ENCODE measurements around the gene ASIC2.

Gene ASIC2

GRCh38 chr17:33261820-33262219 lies 31.3 kb downstream of the ASIC2 start:
- H3K9me3 ChIP-seq (ENCODE audit: control insufficient read depth in 5 of 5, low read length in 5 of 5), result no peaks in the 10 kb centered on the region
- no peaks in the 10 kb centered on the region for H3K36me3 ChIP-seq (ENCODE audit: control insufficient read depth in 5 of 5, insufficient read depth in 5 of 5, low read length in 5 of 5)
- H3K4me3 ChIP-seq (ENCODE audit: low read depth in 1 of 5, low read length in 5 of 5), result no peak overlapping the region
- no peak overlapping the region for H3K9ac ChIP-seq (ENCODE audit: low read length in 5 of 5)
- H3K27me3 ChIP-seq (ENCODE audit: control insufficient read depth in 5 of 5, insufficient read depth in 4 of 5, low read length in 5 of 5), result peaks cover 3 to 23% (median 9%) of the 10 kb centered on the region in 5 donors
- no peak overlapping the region for H3K27ac ChIP-seq (ENCODE audit: low read depth, low read length)
- no peaks in the 10 kb centered on the region for H3K4me1 ChIP-seq (ENCODE audit: control insufficient read depth in 5 of 5, insufficient read depth in 5 of 5, low read length in 5 of 5)

GRCh38 chr17:33260638-33261037 lies 32.5 kb downstream of the ASIC2 start:
- H3K36me3 ChIP-seq (ENCODE audit: control insufficient read depth in 5 of 5, insufficient read depth in 5 of 5, low read length in 5 of 5), result no peaks in the 10 kb centered on the region
- no peak overlapping the region for H3K27ac ChIP-seq (ENCODE audit: low read depth, low read length)
- no peak overlapping the region for H3K4me3 ChIP-seq (ENCODE audit: low read depth in 1 of 5, low read length in 5 of 5)
- H3K9ac ChIP-seq (ENCODE audit: low read length in 5 of 5), result no peak overlapping the region
- no peaks in the 10 kb centered on the region for H3K9me3 ChIP-seq (ENCODE audit: control insufficient read depth in 5 of 5, low read length in 5 of 5)
- peaks cover 0 to 23% (median 8%) of the 10 kb centered on the region in 5 donors for H3K27me3 ChIP-seq (ENCODE audit: control insufficient read depth in 5 of 5, insufficient read depth in 4 of 5, low read length in 5 of 5)
- no peaks in the 10 kb centered on the region for H3K4me1 ChIP-seq (ENCODE audit: control insufficient read depth in 5 of 5, insufficient read depth in 5 of 5, low read length in 5 of 5)

GRCh38 chr17:33258296-33258695 lies 34.8 kb downstream of the ASIC2 start:
- no peaks in the 10 kb centered on the region for H3K4me1 ChIP-seq (ENCODE audit: control insufficient read depth in 5 of 5, insufficient read depth in 5 of 5, low read length in 5 of 5)
- H3K27ac ChIP-seq (ENCODE audit: low read depth, low read length), result no peak overlapping the region
- no peak overlapping the region for H3K9ac ChIP-seq (ENCODE audit: low read length in 5 of 5)
- H3K4me3 ChIP-seq (ENCODE audit: low read depth in 1 of 5, low read length in 5 of 5), result no peak overlapping the region
- peaks cover 0 to 23% (median 7%) of the 10 kb centered on the region in 5 donors for H3K27me3 ChIP-seq (ENCODE audit: control insufficient read depth in 5 of 5, insufficient read depth in 4 of 5, low read length in 5 of 5)
- H3K36me3 ChIP-seq (ENCODE audit: control insufficient read depth in 5 of 5, insufficient read depth in 5 of 5, low read length in 5 of 5), result no peaks in the 10 kb centered on the region
- H3K9me3 ChIP-seq (ENCODE audit: control insufficient read depth in 5 of 5, low read length in 5 of 5), result no peaks in the 10 kb centered on the region

- Histone ChIP-seq H3K4me3 (ENCODE audit: low read depth in 1 of 5, low read length in 5 of 5) (no peak overlapping the region), H3K36me3 (ENCODE audit: control insufficient read depth in 5 of 5, insufficient read depth in 5 of 5, low read length in 5 of 5) (no peaks in the 10 kb centered on the region), H3K4me1 (ENCODE audit: control insufficient read depth in 5 of 5, insufficient read depth in 5 of 5, low read length in 5 of 5) (no peaks in the 10 kb centered on the region), H3K9ac (ENCODE audit: low read length in 5 of 5) (no peak overlapping the region), H3K27me3 (ENCODE audit: control insufficient read depth in 5 of 5, insufficient read depth in 4 of 5, low read length in 5 of 5) (no peaks in the 10 kb centered on the region), H3K9me3 (ENCODE audit: control insufficient read depth in 5 of 5, low read length in 5 of 5) (no peaks in the 10 kb centered on the region), H3K27ac (ENCODE audit: low read depth, low read length) (no peak overlapping the region)
Measured at GRCh38 chr17:33245183-33245582, 47.9 kb downstream of the ASIC2 start.

GRCh38 chr17:33243732-33244131 lies 49.4 kb downstream of the ASIC2 start:
- no peak overlapping the region for H3K27ac ChIP-seq (ENCODE audit: low read depth, low read length)
- no peaks in the 10 kb centered on the region for H3K36me3 ChIP-seq (ENCODE audit: control insufficient read depth in 5 of 5, insufficient read depth in 5 of 5, low read length in 5 of 5)
- H3K4me1 ChIP-seq (ENCODE audit: control insufficient read depth in 5 of 5, insufficient read depth in 5 of 5, low read length in 5 of 5), result no peaks in the 10 kb centered on the region
- no peak overlapping the region for H3K9ac ChIP-seq (ENCODE audit: low read length in 5 of 5)
- no peaks in the 10 kb centered on the region for H3K9me3 ChIP-seq (ENCODE audit: control insufficient read depth in 5 of 5, low read length in 5 of 5)
- H3K4me3 ChIP-seq (ENCODE audit: low read depth in 1 of 5, low read length in 5 of 5), result no peak overlapping the region
- H3K27me3 ChIP-seq (ENCODE audit: control insufficient read depth in 5 of 5, insufficient read depth in 4 of 5, low read length in 5 of 5), result peaks cover 0 to 3% (median 0%) of the 10 kb centered on the region in 5 donors

DNA sequence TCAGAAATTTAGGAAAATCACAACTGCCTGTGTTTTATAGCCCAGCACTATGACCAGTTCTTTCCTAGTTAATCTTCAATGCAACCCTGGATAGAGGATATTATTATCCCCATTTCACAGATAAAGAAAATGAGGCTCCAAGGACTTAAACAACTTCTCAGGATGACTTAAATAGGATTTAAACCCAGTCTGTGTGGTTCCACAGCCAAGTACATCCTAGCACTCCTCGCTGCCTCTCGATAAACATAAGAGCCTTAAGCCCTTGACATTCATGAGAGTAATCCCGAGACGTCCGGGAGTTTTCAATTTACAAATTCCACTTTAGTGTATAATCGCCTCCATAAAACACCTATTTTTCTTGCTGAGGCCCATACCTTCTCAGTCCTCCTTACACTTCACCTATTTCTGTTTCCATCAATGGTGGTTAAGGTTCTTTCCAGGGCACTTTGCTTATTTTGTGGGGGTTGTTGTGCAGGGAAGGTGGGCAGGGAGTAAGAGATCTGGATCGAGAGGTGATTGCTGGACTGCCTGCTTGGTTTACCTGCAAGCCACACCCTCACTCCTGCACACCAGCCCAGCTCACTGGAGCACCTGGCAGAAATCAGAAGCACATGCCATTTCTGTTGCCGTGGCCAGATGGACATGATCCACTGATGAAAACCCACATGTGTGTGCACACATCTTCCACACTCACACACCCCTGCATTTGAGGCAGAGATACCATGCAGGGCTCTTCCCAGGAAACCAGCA lies 50.5 kb downstream of the ASIC2 start:
- Histone ChIP-seq H3K9me3 (ENCODE audit: control insufficient read depth in 5 of 5, low read length in 5 of 5) (no peaks in the 10 kb centered on the region), H3K27me3 (ENCODE audit: control insufficient read depth in 5 of 5, insufficient read depth in 4 of 5, low read length in 5 of 5) (peaks cover 0 to 3% (median 0%) of the 10 kb centered on the region in 5 donors), H3K4me1 (ENCODE audit: control insufficient read depth in 5 of 5, insufficient read depth in 5 of 5, low read length in 5 of 5) (no peaks in the 10 kb centered on the region), H3K27ac (ENCODE audit: low read depth, low read length) (no peak overlapping the region), H3K4me3 (ENCODE audit: low read depth in 1 of 5, low read length in 5 of 5) (no peak overlapping the region), H3K36me3 (ENCODE audit: control insufficient read depth in 5 of 5, insufficient read depth in 5 of 5, low read length in 5 of 5) (no peaks in the 10 kb centered on the region), H3K9ac (ENCODE audit: low read length in 5 of 5) (no peak overlapping the region)

GRCh38 chr17:33241390-33241789 lies 51.7 kb downstream of the ASIC2 start:
- H3K9me3 ChIP-seq (ENCODE audit: control insufficient read depth in 5 of 5, low read length in 5 of 5), result no peaks in the 10 kb centered on the region
- no peaks in the 10 kb centered on the region for H3K4me1 ChIP-seq (ENCODE audit: control insufficient read depth in 5 of 5, insufficient read depth in 5 of 5, low read length in 5 of 5)
- H3K27me3 ChIP-seq (ENCODE audit: control insufficient read depth in 5 of 5, insufficient read depth in 4 of 5, low read length in 5 of 5), result peaks cover 0 to 3% (median 0%) of the 10 kb centered on the region in 5 donors
- no peaks in the 10 kb centered on the region for H3K36me3 ChIP-seq (ENCODE audit: control insufficient read depth in 5 of 5, insufficient read depth in 5 of 5, low read length in 5 of 5)
- no peak overlapping the region for H3K4me3 ChIP-seq (ENCODE audit: low read depth in 1 of 5, low read length in 5 of 5)
- no peak overlapping the region for H3K27ac ChIP-seq (ENCODE audit: low read depth, low read length)
- no peak overlapping the region for H3K9ac ChIP-seq (ENCODE audit: low read length in 5 of 5)

DNA sequence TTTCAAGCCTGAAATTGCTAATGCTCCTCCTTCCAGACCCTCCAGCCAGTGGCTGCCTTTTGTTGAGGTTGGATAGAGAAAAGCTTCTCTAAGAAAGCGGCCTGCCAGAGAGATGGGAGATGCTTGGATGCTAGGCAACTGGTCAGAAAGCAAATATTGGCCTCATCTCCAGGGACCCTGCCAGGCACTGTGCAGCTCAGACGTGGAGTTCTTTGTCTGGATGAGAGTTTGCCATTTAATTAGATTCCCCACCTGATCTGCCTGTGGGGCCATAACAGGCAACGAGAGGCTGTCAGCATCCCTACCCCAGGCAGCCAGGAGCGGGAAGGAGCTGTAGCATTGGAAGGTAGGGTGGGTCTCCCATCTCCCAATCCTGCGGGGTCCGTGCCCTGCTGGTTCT lies 52.7 kb downstream of the ASIC2 start:
- no peak overlapping the region for H3K4me3 ChIP-seq (ENCODE audit: low read depth in 1 of 5, low read length in 5 of 5)
- H3K9me3 ChIP-seq (ENCODE audit: control insufficient read depth in 5 of 5, low read length in 5 of 5), result no peaks in the 10 kb centered on the region
- H3K27ac ChIP-seq (ENCODE audit: low read depth, low read length), result no peak overlapping the region
- H3K9ac ChIP-seq (ENCODE audit: low read length in 5 of 5), result no peak overlapping the region
- H3K4me1 ChIP-seq (ENCODE audit: control insufficient read depth in 5 of 5, insufficient read depth in 5 of 5, low read length in 5 of 5), result peaks cover 0 to 2% (median 1%) of the 10 kb centered on the region in 5 donors
- H3K36me3 ChIP-seq (ENCODE audit: control insufficient read depth in 5 of 5, insufficient read depth in 5 of 5, low read length in 5 of 5), result no peaks in the 10 kb centered on the region
- peaks cover 0 to 3% (median 0%) of the 10 kb centered on the region in 5 donors for H3K27me3 ChIP-seq (ENCODE audit: control insufficient read depth in 5 of 5, insufficient read depth in 4 of 5, low read length in 5 of 5)

DNA sequence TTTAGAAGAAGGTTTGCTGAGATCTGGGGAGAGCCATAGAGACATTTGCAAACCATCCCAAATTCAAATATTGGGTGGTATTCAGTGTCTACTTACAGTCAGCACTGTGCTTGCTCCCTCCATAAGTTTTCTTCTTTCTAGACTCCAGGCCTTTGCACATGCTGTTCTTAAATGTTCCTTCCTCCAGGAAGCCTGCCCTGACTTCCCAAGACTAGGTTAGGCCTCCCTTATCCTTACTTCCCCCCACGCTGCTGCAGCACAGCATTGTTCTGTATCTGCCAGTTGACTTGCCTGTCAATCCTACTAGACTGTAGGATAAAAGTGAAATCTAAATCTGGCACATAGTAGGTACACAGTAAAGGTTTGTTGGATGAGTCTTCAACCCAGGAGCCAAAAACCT lies 53.4 kb downstream of the ASIC2 start:
- H3K4me3 ChIP-seq (ENCODE audit: low read depth in 1 of 5, low read length in 5 of 5), result no peak overlapping the region
- H3K27ac ChIP-seq (ENCODE audit: low read depth, low read length), result no peak overlapping the region
- peaks cover 0 to 3% (median 0%) of the 10 kb centered on the region in 5 donors for H3K27me3 ChIP-seq (ENCODE audit: control insufficient read depth in 5 of 5, insufficient read depth in 4 of 5, low read length in 5 of 5)
- H3K36me3 ChIP-seq (ENCODE audit: control insufficient read depth in 5 of 5, insufficient read depth in 5 of 5, low read length in 5 of 5), result no peaks in the 10 kb centered on the region
- H3K4me1 ChIP-seq (ENCODE audit: control insufficient read depth in 5 of 5, insufficient read depth in 5 of 5, low read length in 5 of 5), result peaks cover 0 to 8% (median 2%) of the 10 kb centered on the region in 5 donors
- H3K9ac ChIP-seq (ENCODE audit: low read length in 5 of 5), result no peak overlapping the region
- H3K9me3 ChIP-seq (ENCODE audit: control insufficient read depth in 5 of 5, low read length in 5 of 5), result no peaks in the 10 kb centered on the region

- no peaks in the 10 kb centered on the region for H3K9me3 ChIP-seq (ENCODE audit: control insufficient read depth in 5 of 5, low read length in 5 of 5)
- peaks cover 0 to 8% (median 2%) of the 10 kb centered on the region in 5 donors for H3K4me1 ChIP-seq (ENCODE audit: control insufficient read depth in 5 of 5, insufficient read depth in 5 of 5, low read length in 5 of 5)
- peaks cover 0 to 3% (median 0%) of the 10 kb centered on the region in 5 donors for H3K27me3 ChIP-seq (ENCODE audit: control insufficient read depth in 5 of 5, insufficient read depth in 4 of 5, low read length in 5 of 5)
- no peaks in the 10 kb centered on the region for H3K36me3 ChIP-seq (ENCODE audit: control insufficient read depth in 5 of 5, insufficient read depth in 5 of 5, low read length in 5 of 5)
- no peak overlapping the region for H3K4me3 ChIP-seq (ENCODE audit: low read depth in 1 of 5, low read length in 5 of 5)
- no peak overlapping the region for H3K27ac ChIP-seq (ENCODE audit: low read depth, low read length)
- H3K9ac ChIP-seq (ENCODE audit: low read length in 5 of 5), result no peak overlapping the region
Measured at GRCh38 chr17:33234930-33235685, 58.0 kb downstream of the ASIC2 start.
